T-helper 17 cell (primary cell): ENCODE results near the gene CENPU. TPM values are rescaled to one million over a fixed set of nuclear protein-coding genes. Genes with fewer than 3 reads are reported as not detected.
"Not testable (repeated sequence)": the region's sequence is repeated elsewhere in the genome, so short reads cannot be mapped to it uniquely, and the experiment has no call there.

Experiments
- ATAC-seq: fragments of 150-1000 bp; cut with Tn5 transposase; 2 replicates; pipeline ENCODE4 v1.10.0; 2021; ENCODE audit warnings: mild to moderate bottlenecking, moderate library complexity
- DNase-seq, 3 donors: peaks; one replicate each; pipeline versions ENCODE4 v3.0.0 to v3.0.0-alpha.2; 2020 to 2021
- H3K9me3 ChIP-seq: one replicate; pipeline ENCODE4 v1.7.0; 2013; ENCODE audit warnings: low read length, mild to moderate bottlenecking; ENCODE audit not compliant: control insufficient read depth, poor library complexity, severe bottlenecking
- H3K27ac Mint-ChIP-seq: one replicate; pipeline ENCODE4 v1.8.0; 2022; ENCODE audit warnings: mild to moderate bottlenecking, moderate library complexity, mixed read lengths
- H3K27me3 Mint-ChIP-seq: one replicate; pipeline ENCODE4 v1.8.0; 2022; ENCODE audit warnings: mixed read lengths
- H3K36me3 Mint-ChIP-seq: one replicate; pipeline ENCODE4 v1.8.0; 2022; ENCODE audit warnings: low read depth, mixed read lengths
- H3K4me1 Mint-ChIP-seq: one replicate; pipeline ENCODE4 v1.8.0; 2022; ENCODE audit warnings: mild to moderate bottlenecking, mixed read lengths
- H3K4me3 Mint-ChIP-seq: one replicate; pipeline ENCODE4 v1.8.0; 2022; ENCODE audit warnings: mild to moderate bottlenecking, moderate library complexity, mixed read lengths
- total RNA-seq, 4 donors: library from RNA in 2 of 4; stranded (reverse) in 2 of 4; gene quantifications; one replicate each; pipeline ENCODE4 v1.2.3 and lab custom pipeline; 2022 to 2026

CENPU gene
- total RNA-seq, 2 donors from 2014 or later = 5.4 to 10.4 TPM

DNA sequence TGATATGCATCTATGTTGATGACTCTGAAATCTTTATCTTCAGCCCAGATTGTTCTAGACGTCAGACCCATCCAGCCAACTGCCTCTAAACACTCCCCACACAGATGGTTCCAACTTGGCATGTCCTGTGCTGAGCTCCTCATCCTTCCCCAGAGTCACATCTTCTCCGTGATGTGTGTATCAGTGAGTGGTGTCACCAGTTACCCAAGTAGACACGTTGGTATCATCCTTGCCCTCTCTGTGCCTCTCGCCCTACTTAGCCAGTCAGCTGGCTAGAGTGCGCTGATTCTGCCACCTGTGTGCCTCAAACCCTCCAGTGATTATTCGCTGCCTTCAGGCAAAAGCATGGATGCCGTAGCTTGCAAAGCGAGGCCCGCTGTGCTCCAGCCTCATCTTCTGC, 65.8 kb downstream of the CENPU start:
- Mint-ChIP-seq H3K27ac (peak overlapping the region; percentile 81), H3K4me3 (peak overlapping the region; percentile 1), H3K36me3 (peaks cover 5% of the 10 kb centered on the region), H3K4me1 (peaks cover 17% of the 10 kb centered on the region), H3K27me3 (no peaks in the 10 kb centered on the region)
- H3K9me3 ChIP-seq = no peaks in the 10 kb centered on the region
- DNase-seq (no peak), ATAC-seq (no peak)

- Mint-ChIP-seq H3K27ac (no peak overlapping the region), H3K4me1 (peaks cover 17% of the 10 kb centered on the region), H3K27me3 (no peaks in the 10 kb centered on the region), H3K4me3 (no peak overlapping the region), H3K36me3 (peaks cover 2% of the 10 kb centered on the region)
- DNase-seq (no peak), ATAC-seq (no peak)
- H3K9me3 ChIP-seq = no peaks in the 10 kb centered on the region
Observed at GRCh38 chr4:184666670-184667069, 67.2 kb downstream of the CENPU start.

- Mint-ChIP-seq H3K4me3 (no peak overlapping the region), H3K4me1 (peaks cover 16% of the 10 kb centered on the region), H3K36me3 (peaks cover 2% of the 10 kb centered on the region), H3K27ac (no peak overlapping the region), H3K27me3 (no peaks in the 10 kb centered on the region)
- ATAC-seq (no peak), DNase-seq (no peak)
- no peaks in the 10 kb centered on the region for H3K9me3 ChIP-seq
Observed at GRCh38 chr4:184664445-184665210, 69.3 kb downstream of the CENPU start.

DNA sequence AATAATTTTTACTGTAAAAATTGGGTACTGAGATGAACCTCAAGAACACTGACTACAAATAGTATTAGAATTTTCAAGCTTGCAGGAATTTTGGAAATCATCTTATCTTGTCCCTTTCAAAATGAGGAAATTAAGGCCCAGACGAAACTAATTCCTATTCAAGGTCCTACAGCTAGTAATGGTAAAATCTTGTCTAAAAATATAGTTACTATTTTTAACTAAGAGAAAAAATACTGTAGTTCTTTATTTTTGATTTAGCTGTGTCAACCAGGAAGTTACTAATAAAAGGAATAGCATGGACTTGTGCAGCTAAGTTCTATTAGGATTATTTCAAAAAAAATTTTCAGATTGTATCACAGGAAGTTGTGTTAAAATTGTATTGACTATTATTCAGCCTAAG, 71.7 kb downstream of the CENPU start:
- Mint-ChIP-seq H3K4me3 (no peak overlapping the region), H3K4me1 (peaks cover 2% of the 10 kb centered on the region), H3K27ac (no peak overlapping the region), H3K27me3 (no peaks in the 10 kb centered on the region), H3K36me3 (peaks cover 2% of the 10 kb centered on the region)
- no peak for ATAC-seq
- no peak for DNase-seq
- no peaks in the 10 kb centered on the region for H3K9me3 ChIP-seq

DNA sequence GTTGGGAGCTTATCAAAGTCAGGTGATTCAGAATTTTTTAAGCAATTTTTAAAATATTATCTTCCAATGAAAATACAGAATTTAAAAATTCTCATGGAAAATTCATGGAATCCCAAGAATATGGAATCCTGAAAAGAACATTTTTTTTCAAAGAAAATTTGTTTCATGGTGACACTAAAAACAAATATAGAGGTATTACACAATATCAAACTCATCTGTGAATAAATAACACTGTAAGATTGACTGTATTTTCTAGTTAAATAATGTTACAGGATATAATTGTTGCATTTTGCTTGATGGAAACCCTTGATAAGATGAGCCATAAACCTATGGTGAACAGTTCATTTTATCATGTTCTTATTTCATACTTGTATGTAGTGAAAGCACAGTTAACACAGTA, 72.9 kb downstream of the CENPU start:
- H3K4me3 Mint-ChIP-seq = no peak overlapping the region
- ATAC-seq (no peak), DNase-seq (no peak)
- peaks cover under 1% of the 10 kb centered on the region for H3K36me3 Mint-ChIP-seq
- H3K9me3 ChIP-seq = no peaks in the 10 kb centered on the region
- peaks cover 2% of the 10 kb centered on the region for H3K4me1 Mint-ChIP-seq
- no peak overlapping the region for H3K27ac Mint-ChIP-seq
- no peaks in the 10 kb centered on the region for H3K27me3 Mint-ChIP-seq

DNA sequence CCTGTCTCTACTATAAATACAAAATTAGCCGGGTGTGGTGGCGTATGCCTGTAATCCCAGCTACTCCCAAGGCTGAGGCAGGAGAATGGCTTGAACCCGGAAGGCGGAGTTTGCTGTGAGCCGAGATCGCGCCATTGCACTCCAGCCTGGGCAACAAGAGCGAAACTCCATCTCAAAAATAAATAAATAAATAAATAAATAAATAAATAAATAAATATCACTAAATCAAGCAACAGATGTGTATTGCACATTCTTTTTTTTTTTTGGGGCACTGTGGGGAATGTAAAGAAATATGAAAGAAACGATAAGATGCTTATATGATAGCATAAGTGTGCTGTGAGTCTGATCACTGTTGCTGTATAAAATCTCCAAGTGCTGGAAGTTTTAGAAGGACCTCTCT, 76.1 kb downstream of the CENPU start:
- ATAC-seq, H3K27ac Mint-ChIP-seq, H3K9me3 ChIP-seq, H3K36me3 Mint-ChIP-seq, H3K4me1 Mint-ChIP-seq, DNase-seq, H3K4me3 Mint-ChIP-seq, H3K27me3 Mint-ChIP-seq: not testable (repeated sequence)

- H3K27ac Mint-ChIP-seq = no peak overlapping the region
- no peak overlapping the region for H3K4me3 Mint-ChIP-seq
- no peaks in the 10 kb centered on the region for H3K9me3 ChIP-seq
- no peak for ATAC-seq
- H3K36me3 Mint-ChIP-seq = peaks cover 3% of the 10 kb centered on the region
- no peak for DNase-seq
- H3K4me1 Mint-ChIP-seq = peaks cover 2% of the 10 kb centered on the region
- H3K27me3 Mint-ChIP-seq = no peaks in the 10 kb centered on the region
Observed at GRCh38 chr4:184657144-184657543, 76.8 kb downstream of the CENPU start.

DNA sequence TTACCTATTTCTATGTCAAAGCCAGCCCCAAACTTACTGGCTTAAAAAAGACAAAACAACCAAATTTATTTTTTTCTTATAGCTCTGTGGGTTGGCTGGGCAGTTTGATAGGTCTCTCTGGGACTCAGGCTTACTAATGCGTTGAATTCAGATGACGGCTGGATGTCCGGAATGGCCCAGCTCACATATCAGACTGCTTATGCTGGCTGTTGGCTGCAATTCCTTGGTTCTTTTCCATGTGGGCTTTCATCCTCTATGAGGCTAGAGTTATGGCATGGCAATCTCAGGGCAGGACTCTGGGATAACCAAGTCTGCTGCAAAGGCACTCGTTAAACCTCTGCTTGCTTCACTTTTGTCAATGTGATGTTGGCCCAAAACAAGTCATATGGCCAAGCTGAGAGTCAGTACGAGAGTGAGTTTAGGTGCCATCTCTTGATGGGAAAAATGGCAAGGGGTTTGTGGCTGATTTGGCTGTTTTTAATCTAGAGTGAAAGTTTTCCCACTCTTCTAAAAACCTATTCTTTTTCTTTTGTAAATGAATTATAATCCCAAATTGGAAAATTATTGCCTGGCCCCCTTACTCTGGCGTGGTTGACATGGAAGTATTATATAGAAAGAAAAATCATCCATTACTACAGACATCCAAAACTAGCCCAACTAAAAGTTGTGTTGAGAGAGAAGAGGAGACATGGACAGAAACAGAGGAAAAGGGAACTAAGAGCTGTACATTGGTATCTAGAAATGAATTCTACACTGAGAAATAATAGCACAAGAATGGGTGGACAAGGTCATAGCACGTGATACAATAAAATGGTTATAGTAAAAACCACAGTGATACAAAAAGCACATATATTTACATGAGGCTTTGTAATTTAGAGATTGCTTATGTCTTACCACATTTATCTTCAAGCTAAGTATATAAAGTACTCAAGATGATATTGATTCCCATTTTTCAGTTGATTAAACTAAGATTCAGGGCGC, 77.7 kb downstream of the CENPU start:
- Mint-ChIP-seq H3K36me3 (peaks cover 4% of the 10 kb centered on the region), H3K27ac (no peak overlapping the region), H3K27me3 (no peaks in the 10 kb centered on the region), H3K4me1 (peaks cover 5% of the 10 kb centered on the region), H3K4me3 (no peak overlapping the region)
- no peak for ATAC-seq
- no peaks in the 10 kb centered on the region for H3K9me3 ChIP-seq
- no peak for DNase-seq

- H3K4me3 Mint-ChIP-seq = no peak overlapping the region
- ATAC-seq (no peak), DNase-seq (no peak)
- no peaks in the 10 kb centered on the region for H3K9me3 ChIP-seq
- no peak overlapping the region for H3K27ac Mint-ChIP-seq
- H3K4me1 Mint-ChIP-seq = peaks cover 11% of the 10 kb centered on the region
- H3K36me3 Mint-ChIP-seq = peaks cover 4% of the 10 kb centered on the region
- H3K27me3 Mint-ChIP-seq = no peaks in the 10 kb centered on the region
Observed at GRCh38 chr4:184653650-184654049, 80.2 kb downstream of the CENPU start.

DNA sequence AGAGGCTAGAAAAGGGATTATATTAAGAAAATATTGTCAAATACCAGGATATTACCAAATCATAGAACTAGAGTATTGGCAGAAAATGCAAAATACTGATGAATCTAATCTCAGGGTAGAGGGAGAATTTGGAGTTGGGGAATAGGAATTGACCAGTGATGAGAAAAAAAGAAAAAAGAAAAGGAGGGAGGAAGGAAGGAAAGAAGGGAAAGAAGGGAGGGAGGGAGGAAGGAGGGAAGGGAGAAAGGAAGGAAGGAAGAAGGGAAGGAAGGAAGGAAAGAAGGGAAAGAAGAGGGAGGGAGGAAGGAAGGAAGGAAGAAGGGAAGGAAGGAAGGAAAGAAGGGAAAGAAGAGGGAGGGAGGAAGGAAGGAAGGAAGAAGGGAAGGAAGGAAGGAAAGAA, 81.2 kb downstream of the CENPU start:
- Mint-ChIP-seq H3K27ac (peak overlapping the region; percentile 84), H3K4me1 (peaks cover 19% of the 10 kb centered on the region)
- H3K27me3 Mint-ChIP-seq, H3K9me3 ChIP-seq, ATAC-seq, H3K4me3 Mint-ChIP-seq, DNase-seq, H3K36me3 Mint-ChIP-seq: not testable (repeated sequence)

- Mint-ChIP-seq H3K4me1 (peaks cover 26% of the 10 kb centered on the region), H3K27ac (peak overlapping the region; percentile 84), H3K36me3 (peaks cover 7% of the 10 kb centered on the region), H3K4me3 (no peak overlapping the region), H3K27me3 (no peaks in the 10 kb centered on the region)
- DNase-seq (no peak), ATAC-seq (no peak)
- no peaks in the 10 kb centered on the region for H3K9me3 ChIP-seq
Observed at GRCh38 chr4:184651899-184652298, 82.0 kb downstream of the CENPU start.

GRCh38 chr4:184649971-184650855, 83.7 kb downstream of the CENPU start:
- H3K4me1 Mint-ChIP-seq = peaks cover 36% of the 10 kb centered on the region
- ATAC-seq = peak; percentile 2

More at GRCh38 chr4:184649971-184650855, 83.7 kb downstream of the CENPU start:
- H3K9me3 ChIP-seq = no peaks in the 10 kb centered on the region
- Mint-ChIP-seq H3K4me3 (peak overlapping the region; percentile 98), H3K36me3 (peaks cover 7% of the 10 kb centered on the region), H3K27ac (peak overlapping the region; percentile 98), H3K27me3 (no peaks in the 10 kb centered on the region)
- no peak for DNase-seq
